Parathyroid adenoma (tissue), 2 donors: ENCODE data around the gene AURKAIP1.
"Not testable (repeated sequence)": the region's sequence is repeated elsewhere in the genome, so short reads cannot be mapped to it uniquely, and the experiment has no call there.

ENCODE experiments used
- H2AFZ ChIP-seq: fragments of 300-600 bp; sonication (generic); one replicate; pipeline ENCODE4 v1.7.0; 2017; ENCODE audit warnings: antibody characterized with exemption, mild to moderate bottlenecking
- H3K27ac ChIP-seq: fragments of 300-600 bp; sonication (generic); one replicate; pipeline ENCODE4 v1.7.0; 2017
- H3K27me3 ChIP-seq: fragments of 300-600 bp; sonication (generic); one replicate; pipeline ENCODE4 v1.7.0; 2017; ENCODE audit warnings: low read length; ENCODE audit not compliant: control insufficient read depth, insufficient read depth
- H3K36me3 ChIP-seq: fragments of 300-600 bp; sonication (generic); one replicate; pipeline ENCODE4 v1.7.0; 2017; ENCODE audit warnings: low read length; ENCODE audit not compliant: control insufficient read depth, insufficient read depth
- H3K4me1 ChIP-seq: fragments of 300-600 bp; sonication (generic); one replicate; pipeline ENCODE4 v1.7.0; 2017; ENCODE audit warnings: control low read depth
- H3K4me2 ChIP-seq: fragments of 300-600 bp; sonication (generic); one replicate; pipeline ENCODE4 v1.7.0; 2017; ENCODE audit warnings: low read length
- H3K4me3 ChIP-seq: fragments of 300-600 bp; sonication (generic); one replicate; pipeline ENCODE4 v1.7.0; 2017; ENCODE audit warnings: low read depth, low read length
- H3K79me2 ChIP-seq: fragments of 300-600 bp; sonication (generic); one replicate; pipeline ENCODE4 v1.7.0; 2017; ENCODE audit warnings: control low read depth
- H3K9ac ChIP-seq: fragments of 300-600 bp; sonication (generic); one replicate; pipeline ENCODE4 v1.7.0; 2017; ENCODE audit warnings: mild to moderate bottlenecking
- H3K9me3 ChIP-seq: fragments of 300-600 bp; sonication (generic); one replicate; pipeline ENCODE4 v1.7.0; 2017; ENCODE audit warnings: low read length; ENCODE audit not compliant: control insufficient read depth
- TF ChIP-seq, protein P1 (sequence below): fragments of 300-600 bp; sonication (generic); IDR thresholded peaks from one replicate; pipeline ENCODE4 v1.7.0; 2017; ENCODE audit warnings: antibody characterized with exemption, mild to moderate bottlenecking
- donor health status: primary hyperparathyroidism.

Gene AURKAIP1

DNA sequence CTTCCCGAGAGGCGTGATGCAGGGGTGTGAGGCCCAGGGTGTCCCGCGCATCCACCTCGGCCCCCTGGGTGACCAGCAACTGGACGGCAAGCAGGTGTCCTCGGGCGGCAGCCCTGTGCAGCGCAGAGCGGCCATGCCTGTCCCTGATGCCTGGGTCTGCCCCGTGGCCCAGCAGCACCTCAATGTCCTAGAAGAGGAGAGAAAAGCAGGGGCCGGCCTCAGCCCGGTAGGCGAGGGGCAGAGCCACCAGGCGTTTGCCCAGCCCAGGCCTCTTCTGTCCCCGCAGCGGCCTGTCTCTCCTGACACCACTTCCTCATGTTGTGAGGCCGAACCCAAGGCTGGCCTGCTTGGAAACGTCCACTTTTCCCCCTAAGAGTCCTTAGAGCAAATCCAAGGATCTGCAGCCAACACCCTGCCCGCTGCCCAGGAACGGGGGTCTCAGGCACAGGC, 44.4 kb upstream of the AURKAIP1 start:
- Histone ChIP-seq H3K27ac (peak overlapping the region; percentile 7), H3K27me3 (no peaks in the 10 kb centered on the region), H3K36me3 (no peaks in the 10 kb centered on the region), H3K4me1 (no peaks in the 10 kb centered on the region), H3K9ac (no peak overlapping the region), H3K79me2 (no peaks in the 10 kb centered on the region), H3K4me3 (no peak overlapping the region), H3K4me2 (no peak overlapping the region), H3K9me3 (no peaks in the 10 kb centered on the region), H2AFZ (no peak overlapping the region)
- TF ChIP-seq, protein P1, sequence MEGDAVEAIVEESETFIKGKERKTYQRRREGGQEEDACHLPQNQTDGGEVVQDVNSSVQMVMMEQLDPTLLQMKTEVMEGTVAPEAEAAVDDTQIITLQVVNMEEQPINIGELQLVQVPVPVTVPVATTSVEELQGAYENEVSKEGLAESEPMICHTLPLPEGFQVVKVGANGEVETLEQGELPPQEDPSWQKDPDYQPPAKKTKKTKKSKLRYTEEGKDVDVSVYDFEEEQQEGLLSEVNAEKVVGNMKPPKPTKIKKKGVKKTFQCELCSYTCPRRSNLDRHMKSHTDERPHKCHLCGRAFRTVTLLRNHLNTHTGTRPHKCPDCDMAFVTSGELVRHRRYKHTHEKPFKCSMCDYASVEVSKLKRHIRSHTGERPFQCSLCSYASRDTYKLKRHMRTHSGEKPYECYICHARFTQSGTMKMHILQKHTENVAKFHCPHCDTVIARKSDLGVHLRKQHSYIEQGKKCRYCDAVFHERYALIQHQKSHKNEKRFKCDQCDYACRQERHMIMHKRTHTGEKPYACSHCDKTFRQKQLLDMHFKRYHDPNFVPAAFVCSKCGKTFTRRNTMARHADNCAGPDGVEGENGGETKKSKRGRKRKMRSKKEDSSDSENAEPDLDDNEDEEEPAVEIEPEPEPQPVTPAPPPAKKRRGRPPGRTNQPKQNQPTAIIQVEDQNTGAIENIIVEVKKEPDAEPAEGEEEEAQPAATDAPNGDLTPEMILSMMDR = no peak

GRCh38 chr1:1418464-1419362, 43.7 kb upstream of the AURKAIP1 start:
- Histone ChIP-seq H3K27ac (no peak overlapping the region), H3K9ac (no peak overlapping the region)

GRCh38 chr1:1417825-1418463, 42.9 kb upstream of the AURKAIP1 start:
- H3K36me3 ChIP-seq, H3K4me1 ChIP-seq, H3K79me2 ChIP-seq, H3K27me3 ChIP-seq, H3K27ac ChIP-seq, H3K9ac ChIP-seq, H3K9me3 ChIP-seq, H3K4me3 ChIP-seq, H3K4me2 ChIP-seq, H2AFZ ChIP-seq: not testable (repeated sequence)

More at GRCh38 chr1:1418464-1419362, 43.7 kb upstream of the AURKAIP1 start:
- no peak overlapping the region for H3K4me3 ChIP-seq
- H3K4me2 ChIP-seq = no peak overlapping the region
- H3K36me3 ChIP-seq = no peaks in the 10 kb centered on the region
- TF ChIP-seq, protein P1 = no peak
- H3K4me1 ChIP-seq = no peaks in the 10 kb centered on the region
- no peaks in the 10 kb centered on the region for H3K79me2 ChIP-seq
- H2AFZ ChIP-seq = no peak overlapping the region
- no peaks in the 10 kb centered on the region for H3K27me3 ChIP-seq
- no peaks in the 10 kb centered on the region for H3K9me3 ChIP-seq

DNA sequence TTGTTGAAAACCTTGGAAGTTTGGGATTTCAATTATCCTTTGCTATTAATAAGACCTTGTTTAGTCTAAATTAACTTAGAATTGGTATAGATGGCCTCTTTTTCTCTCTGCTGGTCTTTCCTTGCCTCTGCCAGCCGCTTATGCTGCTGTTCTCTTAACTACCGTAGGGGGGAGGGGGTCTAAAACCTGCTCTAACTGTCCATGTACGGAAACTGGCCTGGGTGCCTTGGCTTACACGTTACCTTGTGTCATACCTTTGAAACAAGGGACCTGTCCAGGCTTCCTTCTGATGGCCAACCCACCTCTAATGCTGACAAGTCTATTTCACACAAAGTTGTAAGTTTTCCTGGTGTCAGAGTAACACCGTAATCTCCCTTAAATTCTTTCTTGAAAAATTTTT, 42.4 kb upstream of the AURKAIP1 start:
- not testable (repeated sequence) for H3K79me2 ChIP-seq, H2AFZ ChIP-seq, H3K9me3 ChIP-seq, H3K9ac ChIP-seq, H3K4me2 ChIP-seq, H3K4me1 ChIP-seq, H3K4me3 ChIP-seq, H3K27ac ChIP-seq, H3K27me3 ChIP-seq, H3K36me3 ChIP-seq

DNA sequence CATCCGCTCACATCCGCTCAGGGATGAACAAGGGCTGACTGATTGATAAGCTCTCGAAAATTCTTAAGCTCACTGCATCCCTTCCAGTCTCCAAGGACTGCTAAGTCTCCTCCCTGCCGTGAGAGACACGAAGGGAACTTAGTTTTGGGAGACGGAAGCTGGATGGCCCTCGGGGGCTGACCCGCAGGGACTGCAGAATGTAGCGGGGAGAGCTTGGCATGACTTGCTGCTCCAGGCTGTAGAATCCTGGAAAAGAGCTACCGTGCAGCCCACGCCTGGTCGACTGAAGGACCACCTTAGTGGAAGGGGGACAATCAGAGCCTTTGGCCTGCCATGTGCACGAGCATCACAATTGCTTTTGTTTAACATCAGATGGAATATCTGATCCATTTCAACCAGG, 40.7 kb upstream of the AURKAIP1 start:
- Histone ChIP-seq H3K4me1 (no peaks in the 10 kb centered on the region), H3K36me3 (no peaks in the 10 kb centered on the region), H3K4me3 (no peak overlapping the region), H3K9ac (no peak overlapping the region), H2AFZ (no peak overlapping the region), H3K27ac (no peak overlapping the region), H3K79me2 (no peaks in the 10 kb centered on the region), H3K27me3 (no peaks in the 10 kb centered on the region), H3K4me2 (no peak overlapping the region), H3K9me3 (no peaks in the 10 kb centered on the region)
- TF ChIP-seq, protein P1 = no peak

DNA sequence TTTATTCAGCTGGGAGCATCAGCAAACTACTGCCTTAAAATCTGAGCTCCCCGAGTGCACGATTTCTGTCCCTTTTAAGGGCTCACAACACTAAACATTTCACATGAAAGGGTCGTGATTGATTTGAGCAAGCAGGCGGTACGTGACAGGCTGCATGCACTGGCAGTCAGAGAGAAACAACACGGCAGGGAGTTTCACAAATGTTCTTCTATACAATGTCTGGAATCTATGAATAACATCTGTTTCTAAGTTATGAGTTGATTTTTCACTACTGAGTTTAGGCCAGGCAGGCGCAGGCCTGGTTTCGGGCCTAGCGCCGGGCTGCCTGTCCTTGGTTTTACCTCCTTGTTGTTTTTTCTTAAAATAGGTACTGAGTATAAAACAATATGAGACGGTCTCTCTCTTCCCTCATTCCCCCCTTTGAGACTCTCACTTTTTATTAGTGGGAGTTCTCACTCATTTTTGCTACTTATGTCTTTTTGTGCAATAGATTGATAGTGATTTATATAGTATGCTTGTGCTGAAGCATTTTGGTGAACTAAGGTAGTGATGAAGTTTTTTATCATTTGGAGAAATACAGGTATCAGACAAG, 37.4 kb upstream of the AURKAIP1 start:
- not testable (repeated sequence) for H3K27ac ChIP-seq, H3K36me3 ChIP-seq, H3K27me3 ChIP-seq, H3K9ac ChIP-seq, H3K4me2 ChIP-seq, H3K79me2 ChIP-seq, H2AFZ ChIP-seq, H3K4me3 ChIP-seq, H3K4me1 ChIP-seq, H3K9me3 ChIP-seq
